K562 (cell line): ENCODE results near the gene RPS10. TPM values are rescaled to one million over a fixed set of nuclear protein-coding genes. Genes with fewer than 3 reads are reported as not detected.

ENCODE experiments used
- ARID2 ChIP-seq: fragments of 450-650 bp; IDR thresholded peaks from 2 replicates; pipeline ENCODE4 v1.6.1; 2017; ENCODE audit warnings: antibody characterized with exemption, mild to moderate bottlenecking
- ARNT ChIP-seq, 2 experiments: fragments of 450-650 bp; IDR thresholded peaks; 2 replicates each; pipeline ENCODE4 v1.6.1; 2016; ENCODE audit warnings: mild to moderate bottlenecking in 1 of 2
- ATF6 ChIP-seq: sonication (generic); formaldehyde crosslinking; IDR thresholded peaks from 2 replicates; pipeline ENCODE4 v1.4.0; 2020; ENCODE audit warnings: mild to moderate bottlenecking, missing genetic modification reagents
- ATF7 ChIP-seq: fragments of 450-650 bp; IDR thresholded peaks from 2 replicates; pipeline ENCODE4 v1.7.1; 2014; ENCODE audit warnings: mild to moderate bottlenecking, moderate library complexity
- DACH1 ChIP-seq: fragments of 450-650 bp; IDR thresholded peaks from 2 replicates; pipeline ENCODE4 v1.6.1; 2018; ENCODE audit not compliant: partially characterized antibody
- E2F1 ChIP-seq: sonication (generic); formaldehyde crosslinking; IDR thresholded peaks from 2 replicates; pipeline ENCODE4 v1.8.1; 2023; ENCODE audit warnings: mild to moderate bottlenecking, missing genetic modification reagents, moderate library complexity
- HES1 ChIP-seq: fragments of 450-650 bp; IDR thresholded peaks from 2 replicates; pipeline ENCODE4 v1.6.1; 2016; ENCODE audit warnings: low read depth, mild to moderate bottlenecking, moderate library complexity
- HMG20A ChIP-seq: fragments of 450-650 bp; formaldehyde crosslinking; conservative IDR thresholded peaks from 2 replicates; pipeline ENCODE4 v1.4.0; 2020; ENCODE audit warnings: mild to moderate bottlenecking, mixed read lengths
- MEIS2 ChIP-seq: fragments of 450-650 bp; IDR thresholded peaks from 2 replicates; pipeline ENCODE4 v1.6.1; 2014; ENCODE audit warnings: mild to moderate bottlenecking; ENCODE audit not compliant: partially characterized antibody
- NCOA6 ChIP-seq: fragments of 450-650 bp; IDR thresholded peaks from 2 replicates; pipeline ENCODE4 v1.6.1; 2017; ENCODE audit warnings: mild to moderate bottlenecking
- PHF8 ChIP-seq: fragments of 200-600 bp; sonication (generic); IDR thresholded peaks from 2 replicates; pipeline ENCODE4 v1.6.1; 2012; ENCODE audit warnings: mixed run types, mild to moderate bottlenecking, inconsistent platforms, low read length, moderate library complexity, borderline replicate concordance
- RBM39 ChIP-seq: fragments of 200-400 bp; formaldehyde crosslinking; optimal IDR thresholded peaks from 2 replicates; pipeline ENCODE3; 2018; ENCODE audit warnings: low read depth, low read length
- SRSF1 ChIP-seq: fragments of 200-400 bp; formaldehyde crosslinking; IDR thresholded peaks from 2 replicates; pipeline ENCODE4 v1.6.1; 2017; ENCODE audit warnings: mild to moderate bottlenecking, low read depth, low read length, moderate library complexity
- TAF1 ChIP-seq: IDR thresholded peaks from 2 replicates; pipeline ENCODE4 v1.6.1; 2011; ENCODE audit warnings: mild to moderate bottlenecking, low read length, moderate library complexity; ENCODE audit not compliant: insufficient read depth, control insufficient read depth, severe bottlenecking; ENCODE audit errors: extremely low read depth
- ZBTB11 ChIP-seq, 3 experiments: fragments of 200-800 bp in 1 of 3; fragments of 250-450 bp in 1 of 3; fragments of 450-650 bp in 1 of 3; sonication (Bioruptor Pico) in 1 of 3; sonication (Bioruptor generic) in 1 of 3; formaldehyde crosslinking in 1 of 3; IDR thresholded peaks; 2 replicates each; pipeline versions ENCODE4 v1.6.1 to v1.8.0; 2016 to 2022; ENCODE audit warnings: mild to moderate bottlenecking in 2 of 3, missing genetic modification characterization in 2 of 3, missing compliant biosample characterization in 1 of 3, moderate library complexity in 1 of 3
- ZFPM2 ChIP-seq: fragments of 250-450 bp; sonication (Bioruptor Pico); IDR thresholded peaks from 2 replicates; pipeline ENCODE4 v1.5.1; 2022; ENCODE audit warnings: mild to moderate bottlenecking
- ZNF384 ChIP-seq: IDR thresholded peaks from 2 replicates; pipeline ENCODE4 v1.6.1; 2012; ENCODE audit warnings: low read depth, low read length, improper control_type of control experiment
- ZNF76 ChIP-seq: fragments of 250-450 bp; sonication (Bioruptor Pico); IDR thresholded peaks from 2 replicates; pipeline ENCODE4 v1.4.0; 2020; ENCODE audit warnings: mild to moderate bottlenecking, moderate library complexity, borderline replicate concordance
- ZNF77 ChIP-seq: fragments of 250-450 bp; sonication (Bioruptor Pico); IDR thresholded peaks from 2 replicates; pipeline ENCODE4 v1.5.0; 2020
- ZNF785 ChIP-seq: fragments of 250-450 bp; sonication (Bioruptor Pico); IDR thresholded peaks from 2 replicates; pipeline ENCODE4 v1.4.0; 2020; ENCODE audit warnings: mild to moderate bottlenecking
- polyA plus RNA-seq, 8 experiments: library from polyadenylated mRNA; depleted of rRNA in 4 of 8; stranded (reverse) in 5 of 8; unstranded in 3 of 8; fragments of >200 nt; fragmentation: Nextera tagmentation in 2 of 8; fragmentation: Illumina TruSeq in 1 of 8; extraction: Ambion mirVana in 2 of 8; extraction: Trizol in 1 of 8; gene quantifications; 2 replicates each; pipeline versions ENCODE4 v1.2.1 to v1.2.3, GENCODE V29; 2011 to 2014; ENCODE audit warnings: inconsistent platforms in 1 of 8, missing spikeins in 1 of 8
- total RNA-seq, 7 experiments: library from RNA; depleted of rRNA in 6 of 7; stranded (reverse); fragments of >200 nt in 6 of 7; fragmentation: Illumina TruSeq in 2 of 7; extraction: Trizol in 2 of 7; gene quantifications; 2 replicates each; pipeline versions ENCODE4 v1.2.1 to v1.2.3, GENCODE V29; 2011 to 2021; ENCODE audit warnings: low replicate concordance in 1 of 7

RPS10 gene
- total and polyA plus RNA-seq, 9 of the 15 experiments (the other 6 are each of a cell fraction or from before 2014, with no cell fraction given), result 2,680 to 5,251 (median 3,876) TPM

GRCh38 chr6:34414999-34415858 is 10.6 kb downstream of the RPS10 start (continued):
- TF ChIP-seq ZBTB11 (CRISPR knock-in tag; IDR thresholded peaks at IDR 0.05), result 0 out of 6 replicates have a peak, but pooled peaks of 1 of the 3 experiments have one; percentile 26
- no peak; the same call in 1 of the 2 replicates for TF ChIP-seq E2F1 (CRISPR knock-in tag)
- peak; percentile 71; the same call in 1 of the 2 replicates for TF ChIP-seq ARID2
- TF ChIP-seq MEIS2, result peak; percentile 30
- TF ChIP-seq ATF7, result 0 out of 2 replicates have a peak, but pooled peaks have one; percentile 12
- no peak for TF ChIP-seq ZFPM2 (CRISPR knock-in tag)
- TF ChIP-seq HES1, result 0 out of 2 replicates have a peak, but pooled peaks have one; percentile 8
- no peak for TF ChIP-seq RBM39
- no peak for TF ChIP-seq ZNF785 (CRISPR knock-in tag)
- no peak for TF ChIP-seq TAF1
- peak; percentile 51; the same call in 1 of the 2 replicates for TF ChIP-seq ZNF384
- peak; percentile 32; the same call in 1 of the 2 replicates for TF ChIP-seq ATF6 (CRISPR knock-in tag)
- no peak for TF ChIP-seq NCOA6
- no peak for TF ChIP-seq PHF8
- TF ChIP-seq HMG20A, result no peak
- TF ChIP-seq SRSF1, result no peak
- TF ChIP-seq ZNF76 (CRISPR knock-in tag), result no peak
- TF ChIP-seq ZNF77 (CRISPR knock-in tag), result no peak
- no peak for TF ChIP-seq DACH1
- TF ChIP-seq ARNT (IDR thresholded peaks at IDR 0.05), result no peak
